ENCODE measurements around the gene TANC1. TPM values are rescaled to one million over a fixed set of nuclear protein-coding genes. Genes with fewer than 3 reads are reported as not detected.

The TANC1 gene
- total RNA-seq, 1 experiment from 2014 or later = 16.6 TPM

DNA sequence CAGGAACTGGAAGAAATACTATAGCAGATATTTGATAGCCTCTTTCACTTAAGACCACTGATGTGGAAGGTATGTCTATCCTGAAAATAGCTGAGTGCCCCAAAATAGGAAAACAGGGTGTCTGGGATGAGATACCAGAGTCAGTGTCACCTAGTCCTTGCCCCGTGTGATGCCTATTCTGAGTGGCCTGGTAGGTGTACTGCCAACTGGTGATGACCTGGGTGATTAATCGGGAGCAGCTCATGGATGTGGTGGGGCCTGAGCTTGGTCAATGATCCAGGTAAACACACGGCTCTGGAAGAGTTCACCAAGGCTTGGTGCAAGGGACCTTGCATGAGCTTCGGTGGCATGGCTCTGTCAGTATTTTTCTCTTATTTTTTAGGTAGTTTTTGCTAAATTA is 95.2 kb downstream of the TANC1 start:
- DNase-seq (ENCODE audit: low spot score) = no peak

DNA sequence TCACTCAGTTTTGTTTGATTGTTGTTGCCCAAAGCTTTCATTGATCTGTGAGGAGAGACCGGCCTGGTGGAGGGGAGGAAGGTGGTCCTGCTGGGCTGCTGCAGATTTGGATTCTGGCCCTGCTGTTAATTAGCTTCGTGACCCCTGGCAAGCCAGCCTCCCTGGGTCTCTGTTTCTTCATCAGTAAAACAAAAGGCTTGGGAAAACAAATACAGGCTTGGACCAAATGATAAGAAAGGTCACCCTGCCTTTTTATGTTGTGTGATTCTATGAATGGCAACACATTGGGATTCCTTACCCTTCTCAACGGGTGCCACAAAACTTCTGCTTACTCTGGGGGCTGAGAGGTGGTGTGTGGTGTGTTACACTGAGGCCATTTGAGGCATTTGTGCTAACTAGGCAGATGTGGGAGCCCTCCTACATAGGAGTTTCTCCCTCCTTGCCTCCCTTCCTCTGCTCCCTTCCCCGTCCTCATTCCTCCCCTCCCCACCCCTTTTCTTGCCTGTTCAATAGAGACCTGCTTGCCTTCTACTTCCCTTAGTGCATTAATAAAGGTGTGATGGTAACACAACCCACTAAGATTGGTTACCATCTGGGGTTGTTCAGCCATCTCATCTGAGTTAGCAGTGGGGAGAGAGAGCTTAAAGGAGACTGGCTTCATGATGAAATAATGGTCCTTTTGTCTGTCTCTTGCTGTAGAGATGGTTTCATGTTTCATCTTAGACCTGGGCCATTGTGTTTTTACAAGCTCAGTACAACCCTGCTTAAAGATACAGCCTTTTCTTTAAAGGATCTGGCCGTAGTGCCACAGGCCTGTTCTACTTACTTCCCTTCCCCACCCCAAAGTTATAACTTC is 96.2 kb downstream of the TANC1 start:
- peak; percentile 71 for DNase-seq (ENCODE audit: low spot score)

DNA sequence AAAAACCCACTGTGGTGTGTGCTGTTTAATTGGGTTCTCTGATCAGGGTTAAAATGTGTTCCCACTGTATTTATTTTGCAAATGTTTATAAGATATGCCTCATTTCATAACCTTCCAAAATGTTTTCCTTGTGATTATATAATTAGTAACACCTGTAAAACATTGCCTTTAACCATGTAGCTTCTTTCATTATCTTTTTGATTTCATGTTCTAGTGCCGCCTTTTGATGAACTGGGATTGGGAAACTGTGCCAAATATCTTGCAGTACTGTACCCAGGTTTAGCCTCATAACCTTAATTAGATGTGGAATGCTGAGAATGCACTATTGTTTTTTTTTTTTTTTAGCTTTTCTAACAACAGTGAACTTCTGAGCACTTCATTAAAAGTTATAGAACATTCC is 96.9 kb downstream of the TANC1 start:
- no peak for DNase-seq (ENCODE audit: low spot score)

DNA sequence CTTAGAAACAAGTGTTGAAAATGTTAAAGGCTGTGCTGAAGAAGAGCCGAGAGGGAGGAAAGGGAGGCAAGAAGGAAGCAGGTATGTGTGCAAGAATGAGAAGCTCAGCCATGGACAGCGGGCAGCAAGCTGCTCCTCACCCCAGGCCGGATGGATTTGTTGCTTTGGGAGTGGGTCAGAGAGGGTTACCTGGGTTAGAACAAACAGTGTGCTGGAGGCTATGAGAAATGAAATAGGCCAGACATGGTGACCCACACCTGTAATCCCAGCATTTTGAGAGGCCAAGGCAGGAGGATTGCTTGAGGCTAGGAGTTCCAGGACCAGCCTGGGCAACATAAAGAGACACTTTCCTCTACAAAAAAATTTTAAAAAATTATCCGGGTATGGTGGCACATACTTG is 97.5 kb downstream of the TANC1 start:
- no peak for DNase-seq (ENCODE audit: low spot score)

DNA sequence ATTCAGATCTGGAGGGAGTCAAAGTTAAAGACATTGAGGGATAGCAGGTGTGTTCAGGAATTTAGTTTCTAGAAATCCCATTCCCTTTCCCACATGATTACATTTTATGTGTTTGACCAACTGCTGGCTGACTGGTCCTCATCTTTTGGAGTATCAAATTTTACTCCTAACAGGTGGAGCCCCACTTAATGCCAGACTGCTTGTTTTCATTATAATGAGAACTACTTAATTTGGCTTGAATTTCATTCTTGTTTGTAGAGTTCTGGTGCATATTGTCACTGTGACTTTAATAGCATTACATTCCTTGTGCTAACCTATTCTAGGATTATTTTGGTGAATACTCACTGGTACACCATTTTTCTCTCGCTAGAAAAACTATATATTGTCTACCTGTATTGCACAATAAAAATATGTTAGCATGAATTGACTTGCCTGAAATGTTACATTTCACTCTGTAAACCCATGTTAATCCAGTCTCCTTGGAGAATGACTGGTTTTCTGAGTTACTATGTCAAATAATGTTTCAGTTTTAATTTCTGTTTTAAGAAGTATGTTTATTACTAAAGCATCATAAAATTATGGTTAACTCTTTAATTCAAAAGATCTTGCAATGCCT is 98.2 kb downstream of the TANC1 start:
- DNase-seq (ENCODE audit: low spot score) = no peak

DNA sequence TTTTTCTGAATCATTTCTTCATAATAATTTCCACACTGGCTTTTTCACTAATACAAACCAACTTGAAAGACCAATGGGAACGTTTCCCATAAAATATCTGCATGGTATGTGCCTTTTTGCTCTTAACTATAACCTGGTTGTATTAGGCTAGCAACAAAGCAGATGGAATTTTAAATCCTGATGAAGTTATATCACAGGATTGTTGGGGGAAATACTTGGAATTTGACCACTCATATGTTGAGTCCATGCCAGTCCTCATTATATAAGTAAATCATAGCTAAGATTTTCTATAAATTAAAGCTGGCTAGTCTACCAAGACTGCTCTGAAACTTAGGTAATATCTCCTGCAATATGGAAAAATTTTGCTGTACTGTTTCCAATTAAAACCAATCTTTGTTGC is 99.5 kb downstream of the TANC1 start:
- DNase-seq (ENCODE audit: low spot score) = no peak

DNA sequence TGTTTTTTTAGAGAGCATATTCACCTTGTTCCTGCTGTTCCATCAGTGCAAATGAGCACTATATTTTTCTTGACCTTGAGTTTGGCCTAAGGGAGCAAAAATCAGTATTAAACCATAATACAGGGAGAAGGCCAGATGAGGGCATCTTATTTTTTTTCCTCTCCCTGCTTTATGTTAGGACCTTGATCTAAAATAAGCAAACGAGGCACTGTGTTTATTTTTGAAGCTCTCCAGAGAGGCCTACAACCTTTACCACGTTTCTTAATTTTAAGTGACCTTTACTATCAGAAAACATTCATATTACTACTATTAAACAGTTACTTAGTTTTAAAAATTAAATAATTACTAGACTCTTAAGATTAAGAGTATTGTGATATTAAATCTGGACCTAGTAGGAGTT is 100.8 kb downstream of the TANC1 start:
- no peak for DNase-seq (ENCODE audit: low spot score)

DNA sequence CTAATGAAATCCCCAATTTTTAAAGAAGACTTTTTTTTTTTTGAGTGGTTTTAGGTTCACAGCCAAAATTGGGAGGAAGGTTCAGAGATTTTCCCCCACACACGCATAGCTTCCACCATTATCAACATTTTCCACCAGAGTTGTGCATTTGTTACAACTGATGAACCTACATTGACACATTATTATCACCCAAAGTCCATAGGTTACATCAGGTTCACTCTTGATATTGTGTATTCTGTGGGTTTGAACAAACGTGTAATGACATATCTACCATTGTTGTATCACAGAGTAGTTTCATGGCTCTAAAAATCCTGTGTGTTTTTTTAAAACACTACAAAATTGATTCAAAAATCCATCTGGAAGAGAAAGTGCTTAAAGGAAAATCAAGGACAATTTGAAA is 101.8 kb downstream of the TANC1 start:
- no peak for DNase-seq (ENCODE audit: low spot score)

DNA sequence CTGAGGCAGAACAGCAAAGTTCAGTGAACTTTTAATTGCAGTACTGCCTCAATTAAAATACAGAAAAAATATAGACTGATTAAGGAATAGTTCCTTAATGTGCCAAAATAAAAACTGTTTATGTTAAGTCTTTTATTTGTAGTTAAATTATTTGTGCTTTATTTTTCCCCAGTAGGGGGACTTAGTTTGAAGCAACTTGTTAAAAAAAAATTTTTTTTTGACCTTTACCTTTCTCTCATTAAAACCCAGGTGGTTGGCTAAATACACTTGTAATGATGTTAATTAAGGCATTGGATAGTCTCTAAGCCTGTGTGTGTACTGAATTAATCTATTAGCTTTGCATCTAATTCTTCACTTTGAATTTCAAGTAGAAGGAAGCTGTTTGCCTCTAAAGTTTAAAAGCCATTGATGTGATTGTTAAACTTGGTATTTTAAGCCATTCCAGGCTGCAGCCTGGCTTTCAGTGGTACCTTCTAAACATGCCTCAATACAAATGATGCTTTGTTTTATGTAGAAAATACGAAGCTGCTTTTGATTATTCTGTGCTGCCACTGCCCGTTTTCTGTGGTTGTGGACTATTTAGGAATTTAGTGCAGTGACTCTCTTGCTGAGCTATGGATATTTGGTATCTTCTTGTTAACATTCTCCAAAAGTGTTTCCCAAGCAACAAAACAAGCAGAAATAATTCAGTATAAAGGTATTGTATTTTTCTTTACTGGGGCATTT is 102.9 kb downstream of the TANC1 start:
- DNase-seq (ENCODE audit: low spot score) = no peak

DNA sequence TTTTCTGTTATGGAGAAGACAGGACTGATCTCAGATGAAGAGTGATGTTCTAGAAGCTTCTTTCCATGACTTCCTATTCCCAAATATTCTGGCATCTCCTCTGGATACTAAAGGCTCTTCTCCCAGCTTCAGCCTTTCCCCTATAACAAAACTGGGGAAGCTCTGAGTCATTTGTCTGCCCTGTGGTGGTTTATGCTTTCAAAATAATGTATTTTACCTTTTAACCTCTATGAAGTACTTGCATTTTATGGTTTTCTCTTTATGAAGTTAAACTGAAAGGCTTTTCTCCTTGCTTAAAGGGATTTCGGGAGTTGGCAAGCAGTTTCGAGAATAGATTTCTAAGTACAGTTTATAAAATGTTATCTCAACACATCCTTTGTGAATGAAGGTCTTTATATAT is 104.4 kb downstream of the TANC1 start:
- peak; percentile 42 for DNase-seq (ENCODE audit: low spot score)

DNA sequence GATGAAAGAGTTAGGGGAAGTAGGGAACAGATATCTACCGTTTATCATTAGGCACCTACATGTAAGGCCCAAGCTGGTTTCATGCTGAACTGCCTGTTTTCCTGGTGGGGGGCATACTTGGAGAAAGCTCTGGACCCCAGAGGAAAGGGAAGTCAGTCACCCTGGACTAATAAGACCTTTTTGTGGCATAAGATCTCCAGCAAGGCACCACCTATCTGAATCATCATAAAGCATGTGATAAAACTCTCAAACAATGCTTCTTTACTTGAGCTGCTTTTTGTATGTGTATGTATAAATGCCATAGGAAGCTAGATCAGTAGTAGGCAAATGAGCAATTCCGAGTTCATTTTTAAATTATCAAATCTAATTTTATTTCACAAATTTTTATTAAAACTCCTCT is 104.8 kb downstream of the TANC1 start:
- peak; percentile 33 for DNase-seq (ENCODE audit: low spot score)

DNA sequence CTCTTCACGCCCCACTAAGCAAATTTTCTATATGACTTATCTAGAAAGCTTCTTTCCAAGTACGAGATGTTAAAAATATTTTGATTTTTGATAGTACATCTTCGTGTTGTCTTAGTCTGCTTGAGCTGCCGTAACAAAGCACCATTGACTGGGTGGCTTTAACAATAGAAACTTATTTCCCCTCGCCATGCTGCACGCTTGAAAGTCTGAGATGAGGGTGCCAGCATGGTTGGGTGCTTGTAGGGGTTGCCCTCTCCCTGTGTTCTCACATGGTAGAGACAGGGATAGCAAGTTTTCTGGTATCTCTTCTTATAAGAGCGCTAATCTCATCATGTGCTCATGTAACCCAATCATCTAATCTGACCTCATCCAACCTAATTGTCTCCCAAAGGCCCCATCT is 106.2 kb downstream of the TANC1 start:
- no peak for DNase-seq (ENCODE audit: low spot score)

DNA sequence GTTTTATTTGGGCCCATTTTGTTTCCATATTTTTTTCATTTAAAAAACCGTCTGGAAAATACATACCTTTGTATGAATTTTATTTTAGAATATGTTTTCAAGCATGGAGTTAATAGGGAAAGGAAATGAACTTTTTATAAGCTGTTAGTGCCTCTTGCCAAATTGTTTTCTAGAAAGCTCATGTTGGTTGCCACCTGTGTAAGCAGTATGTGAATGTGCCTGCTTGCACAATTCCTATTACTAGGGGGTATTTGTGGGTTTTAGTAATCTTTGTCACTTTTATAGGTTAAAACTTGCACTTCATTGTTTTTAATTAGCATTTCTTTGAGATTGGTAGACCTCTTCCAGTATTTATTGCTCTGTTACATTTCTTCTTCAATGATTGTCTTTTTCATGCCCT is 107.3 kb downstream of the TANC1 start:
- DNase-seq (ENCODE audit: low spot score) = no peak

DNA sequence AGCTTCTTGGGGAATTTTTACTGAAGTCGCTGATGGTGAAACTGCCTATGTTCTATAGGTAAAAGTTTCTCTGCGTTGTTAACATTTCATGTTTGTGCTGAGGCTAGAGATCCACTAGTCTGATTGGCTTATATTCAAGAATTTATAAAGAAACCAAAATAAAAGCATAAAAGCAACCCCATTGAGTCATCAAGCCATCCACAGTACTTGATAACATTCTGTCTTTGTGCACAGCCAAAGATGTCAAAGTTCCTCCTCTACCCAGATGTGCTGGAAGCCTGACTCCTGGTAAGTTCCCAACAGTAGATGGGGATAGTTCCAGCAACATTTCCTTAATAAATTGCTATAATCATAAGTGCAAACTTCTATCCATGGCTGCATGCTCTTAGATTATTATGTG is 107.8 kb downstream of the TANC1 start:
- DNase-seq (ENCODE audit: low spot score) = peak; percentile 47

DNA sequence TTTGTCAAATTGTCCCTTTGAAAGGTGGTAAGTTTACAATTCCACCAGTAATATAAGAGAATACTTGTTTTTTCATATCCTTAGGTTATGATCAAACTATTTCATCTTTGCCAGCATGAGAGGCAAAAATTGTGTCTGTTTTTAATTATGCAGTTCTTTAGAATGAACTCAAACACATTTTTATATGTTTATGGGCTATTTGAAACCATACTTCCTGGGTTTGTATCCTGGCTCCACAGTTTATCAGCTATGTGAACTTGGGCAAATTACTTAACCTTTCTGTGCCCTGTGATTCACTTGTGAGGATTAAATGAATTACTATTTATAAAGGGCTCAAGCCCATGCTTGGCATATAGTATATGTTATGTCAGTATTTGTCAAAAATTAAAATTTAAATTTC is 109.4 kb downstream of the TANC1 start:
- DNase-seq (ENCODE audit: low spot score) = no peak

DNA sequence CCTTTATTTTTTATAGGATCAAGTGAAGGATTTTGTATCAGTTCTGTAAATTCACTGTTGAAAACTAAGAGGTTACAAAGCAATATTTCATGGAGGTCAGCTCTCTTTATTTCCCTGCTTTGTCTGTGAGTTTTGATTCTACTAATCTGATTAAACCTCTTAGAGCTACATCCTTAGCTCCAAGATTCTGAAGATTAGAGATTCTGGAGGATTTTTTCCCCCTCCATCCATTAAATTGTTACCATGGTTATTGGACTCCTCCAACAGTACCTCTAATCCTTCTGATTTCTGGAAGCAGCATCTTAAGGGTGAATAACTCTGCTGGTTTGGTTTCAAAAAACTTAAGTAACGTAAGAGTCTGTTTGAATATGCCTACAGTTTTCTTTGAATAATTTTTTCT is 110.0 kb downstream of the TANC1 start:
- no peak for DNase-seq (ENCODE audit: low spot score)

DNA sequence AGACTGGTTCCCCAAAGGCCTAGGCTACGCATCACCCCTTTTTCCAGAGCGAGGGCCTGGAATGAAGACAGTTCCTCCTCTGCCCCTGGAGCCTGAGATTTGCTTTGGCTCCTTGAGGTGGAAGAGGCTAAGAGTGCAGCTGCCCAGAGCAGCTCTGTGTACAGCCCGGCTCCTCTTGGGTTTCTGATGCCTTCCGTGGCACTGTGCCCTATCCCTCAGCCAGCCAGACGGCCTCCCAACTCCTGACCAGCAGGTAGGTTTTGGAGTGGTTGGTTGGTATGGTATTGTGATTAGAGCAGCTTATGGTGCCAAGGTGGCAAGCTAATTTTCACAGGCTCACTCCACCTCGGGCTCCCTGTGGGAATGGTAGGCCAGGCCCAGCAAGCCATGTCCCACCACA is 112.2 kb downstream of the TANC1 start:
- no peak for DNase-seq (ENCODE audit: low spot score)

DNA sequence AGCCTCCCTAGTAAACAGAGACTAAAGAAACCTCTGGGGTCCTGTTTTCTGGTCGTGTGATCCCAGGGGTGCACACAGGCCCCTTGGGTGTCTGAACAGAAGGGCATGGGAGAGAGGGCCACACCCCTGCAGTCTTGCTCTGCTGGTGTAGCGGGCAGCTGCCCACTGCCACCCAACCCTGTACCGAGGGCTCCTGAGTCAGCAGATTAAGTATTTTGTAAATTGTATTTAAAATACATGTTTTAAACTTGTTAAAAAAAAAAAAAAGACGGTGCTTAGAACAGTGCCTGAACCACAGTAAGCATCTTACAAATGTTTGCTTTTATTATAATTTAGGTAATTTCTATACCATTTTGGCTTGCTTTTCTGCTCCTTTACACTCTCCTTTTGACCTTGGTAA is 113.7 kb downstream of the TANC1 start:
- DNase-seq (ENCODE audit: low spot score) = no peak

DNA sequence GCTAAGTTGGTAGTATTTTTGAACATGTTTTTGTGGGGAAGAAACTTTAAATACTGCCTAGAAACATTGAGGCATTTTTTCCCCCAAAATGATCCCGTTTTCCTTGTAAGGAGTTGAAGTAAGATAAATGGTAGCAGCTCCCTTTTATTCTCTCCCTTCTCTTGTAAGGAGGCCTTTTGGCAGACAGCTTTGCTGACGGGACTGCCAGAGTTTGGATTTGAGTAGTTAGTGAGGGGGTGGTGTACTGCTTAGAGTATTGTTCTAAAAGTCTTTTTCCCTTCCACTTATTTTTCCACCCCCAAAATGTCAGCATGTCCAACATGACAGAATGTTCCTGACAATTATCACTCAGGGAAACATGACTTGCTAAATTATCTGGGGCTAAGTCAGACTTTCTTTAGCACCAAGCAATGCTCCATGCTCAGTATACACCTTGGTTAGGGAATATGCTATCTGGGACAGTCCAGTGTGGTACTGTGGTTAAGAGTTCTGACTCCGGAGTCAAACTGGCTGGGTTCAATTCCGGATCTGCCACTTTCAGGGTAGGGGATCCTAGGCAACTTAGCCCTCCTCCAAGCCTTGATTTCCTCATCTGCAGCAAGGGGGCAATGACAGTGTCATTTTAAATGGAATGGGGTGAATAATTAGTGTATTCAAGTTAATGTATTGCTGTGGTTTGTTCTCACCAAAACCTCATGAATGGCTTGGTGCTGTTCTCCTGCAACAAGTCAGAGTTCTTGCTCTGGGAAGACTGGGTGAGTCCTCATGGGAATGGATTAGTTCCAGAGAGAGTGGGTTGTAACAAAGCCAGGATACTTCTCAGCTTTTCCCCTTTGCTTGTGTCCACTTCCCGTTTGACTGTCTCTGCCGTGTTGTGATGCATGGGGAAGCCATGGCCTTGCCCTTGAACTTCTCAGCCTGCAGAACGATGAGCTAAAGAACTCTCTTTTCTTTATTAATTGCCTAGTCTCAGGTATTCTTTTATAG is 116.2 kb downstream of the TANC1 start:
- DNase-seq (ENCODE audit: low spot score) = no peak

DNA sequence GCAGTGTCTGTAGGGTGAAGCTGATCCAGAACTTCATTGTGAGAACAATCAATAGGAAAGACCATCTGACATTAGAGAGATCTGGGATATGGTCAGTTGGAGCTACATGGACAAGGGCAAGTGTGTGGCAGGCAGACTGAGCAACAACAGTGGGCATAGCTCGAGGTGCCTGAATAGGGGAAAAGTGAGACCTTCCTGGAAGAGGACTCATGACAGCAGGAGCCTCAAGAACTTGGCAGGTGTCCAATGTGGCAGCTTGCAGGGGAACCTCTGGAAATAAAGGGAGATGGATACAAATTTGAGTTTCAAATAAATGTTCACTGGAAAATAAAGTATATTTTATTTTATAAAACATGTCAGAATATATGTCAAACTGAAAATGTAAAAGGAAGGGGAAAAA is 117.9 kb downstream of the TANC1 start:
- DNase-seq (ENCODE audit: low spot score) = no peak

DNA sequence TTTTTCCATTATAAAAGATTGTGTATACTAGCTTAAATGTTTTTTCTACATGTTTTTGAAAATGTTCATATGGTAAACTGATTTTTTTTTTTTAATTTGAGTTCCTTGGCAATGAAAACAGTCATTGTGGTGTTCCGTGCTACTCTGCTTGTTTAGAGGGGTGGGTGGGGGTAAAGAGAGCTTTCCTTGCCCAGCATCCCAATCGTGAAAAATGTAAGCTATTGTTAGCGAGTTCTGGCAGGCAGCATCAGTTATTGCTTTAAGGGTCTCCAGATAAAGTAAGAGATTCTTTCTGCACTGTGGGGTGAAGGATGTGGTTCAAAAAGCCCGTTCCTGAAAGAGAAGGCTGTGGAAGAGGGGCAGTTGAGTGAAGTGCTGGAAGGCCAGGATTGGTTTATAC is 118.4 kb downstream of the TANC1 start:
- DNase-seq (ENCODE audit: low spot score) = no peak

DNA sequence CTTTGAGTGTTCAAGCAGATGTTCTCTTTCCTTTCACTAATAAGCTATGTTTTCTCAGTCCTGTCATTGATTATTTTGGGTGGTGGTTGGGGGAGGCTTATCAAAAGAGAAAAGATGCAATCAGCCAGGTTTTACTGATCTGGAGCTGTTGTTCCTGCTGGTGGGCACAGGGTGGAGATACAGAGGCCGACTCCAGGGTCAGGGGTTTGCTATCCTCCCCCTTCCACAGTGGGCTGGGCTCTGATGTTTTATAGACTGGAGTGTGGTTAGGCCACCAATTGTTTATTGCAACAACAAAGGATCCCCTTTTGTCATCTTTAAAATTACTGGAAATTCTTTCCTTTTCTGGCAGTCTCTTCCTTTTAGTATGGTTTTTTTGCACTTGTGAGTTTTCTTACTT is 120.5 kb downstream of the TANC1 start:
- no peak for DNase-seq (ENCODE audit: low spot score)

Measured in H4 (cell line).